ENCODE results near the gene EPAS1.

The EPAS1 gene

GRCh38 chr2:46296840-46297545 lies at the start of gene EPAS1:
Gene EPAS1 (plus strand): TSS chr2:46297407. CDS start chr2:46297912, 505 bp downstream.
- H3K27me3 ChIP-seq (ENCODE audit: control insufficient read depth, insufficient read depth, low read length): peaks cover 90% of the 10 kb centered on the region
- no peak within 1 kb of the TSS for H3K27ac ChIP-seq (ENCODE audit: low read depth, low read length)
- peaks cover 23% of the 10 kb centered on the region for H3K4me1 ChIP-seq (ENCODE audit: control insufficient read depth, insufficient read depth, low read length)
- H3K9me3 ChIP-seq (ENCODE audit: control insufficient read depth, insufficient read depth, low read depth, low read length): no peaks in the 10 kb centered on the region
- no peaks in the 10 kb centered on the region for H3K36me3 ChIP-seq (ENCODE audit: control insufficient read depth, insufficient read depth, low read length)
- peak within 1 kb of the TSS; percentile 0 for H3K9ac ChIP-seq (ENCODE audit: low read length)
- H3K4me3 ChIP-seq (ENCODE audit: low read depth, low read length): peak within 1 kb of the TSS; percentile 79

- Histone ChIP-seq H3K36me3 (ENCODE audit: control insufficient read depth, insufficient read depth, low read length) (no peaks in the 10 kb centered on the region), H3K9me3 (ENCODE audit: control insufficient read depth, insufficient read depth, low read depth, low read length) (peaks cover 5% of the 10 kb centered on the region; the same call in 1 of the 2 replicates), H3K9ac (ENCODE audit: low read length) (no peak overlapping the region), H3K27me3 (ENCODE audit: control insufficient read depth, insufficient read depth, low read length) (no peaks in the 10 kb centered on the region), H3K4me1 (ENCODE audit: control insufficient read depth, insufficient read depth, low read length) (peaks cover under 1% of the 10 kb centered on the region; the same call in 1 of the 2 replicates), H3K4me3 (ENCODE audit: low read depth, low read length) (no peak overlapping the region), H3K27ac (ENCODE audit: low read depth, low read length) (no peak overlapping the region)
These were observed 49.0 kb upstream of the EPAS1 start for GRCh38 chr2:46248171-46248570.

- Histone ChIP-seq H3K36me3 (ENCODE audit: control insufficient read depth, insufficient read depth, low read length) (no peaks in the 10 kb centered on the region), H3K4me3 (ENCODE audit: low read depth, low read length) (no peak overlapping the region), H3K4me1 (ENCODE audit: control insufficient read depth, insufficient read depth, low read length) (peaks cover 4% of the 10 kb centered on the region; the same call in 1 of the 2 replicates), H3K27ac (ENCODE audit: low read depth, low read length) (no peak overlapping the region), H3K9me3 (ENCODE audit: control insufficient read depth, insufficient read depth, low read depth, low read length) (peaks cover 5% of the 10 kb centered on the region; the same call in 1 of the 2 replicates), H3K27me3 (ENCODE audit: control insufficient read depth, insufficient read depth, low read length) (no peaks in the 10 kb centered on the region), H3K9ac (ENCODE audit: low read length) (no peak overlapping the region)
These were observed 47.6 kb upstream of the EPAS1 start for GRCh38 chr2:46249654-46250053.

- peaks cover 4% of the 10 kb centered on the region; the same call in 1 of the 2 replicates for H3K4me1 ChIP-seq (ENCODE audit: control insufficient read depth, insufficient read depth, low read length)
- no peak overlapping the region for H3K4me3 ChIP-seq (ENCODE audit: low read depth, low read length)
- no peaks in the 10 kb centered on the region for H3K27me3 ChIP-seq (ENCODE audit: control insufficient read depth, insufficient read depth, low read length)
- no peaks in the 10 kb centered on the region for H3K9me3 ChIP-seq (ENCODE audit: control insufficient read depth, insufficient read depth, low read depth, low read length)
- no peak overlapping the region for H3K27ac ChIP-seq (ENCODE audit: low read depth, low read length)
- no peak overlapping the region for H3K9ac ChIP-seq (ENCODE audit: low read length)
- H3K36me3 ChIP-seq (ENCODE audit: control insufficient read depth, insufficient read depth, low read length): no peaks in the 10 kb centered on the region
These were observed 44.1 kb upstream of the EPAS1 start for GRCh38 chr2:46252891-46253659.

GRCh38 chr2:46254474-46254873 lies 42.7 kb upstream of the EPAS1 start:
- Histone ChIP-seq H3K9ac (ENCODE audit: low read length) (no peak overlapping the region), H3K27ac (ENCODE audit: low read depth, low read length) (no peak overlapping the region), H3K36me3 (ENCODE audit: control insufficient read depth, insufficient read depth, low read length) (no peaks in the 10 kb centered on the region), H3K9me3 (ENCODE audit: control insufficient read depth, insufficient read depth, low read depth, low read length) (0 out of 2 replicates have a peak, but pooled peaks cover 3% of the 10 kb centered on the region), H3K4me1 (ENCODE audit: control insufficient read depth, insufficient read depth, low read length) (peaks cover 4% of the 10 kb centered on the region; the same call in 1 of the 2 replicates), H3K27me3 (ENCODE audit: control insufficient read depth, insufficient read depth, low read length) (no peaks in the 10 kb centered on the region), H3K4me3 (ENCODE audit: low read depth, low read length) (no peak overlapping the region)

GRCh38 chr2:46256563-46257142 lies 40.6 kb upstream of the EPAS1 start:
- H3K9ac ChIP-seq (ENCODE audit: low read length): no peak overlapping the region
- no peak overlapping the region for H3K27ac ChIP-seq (ENCODE audit: low read depth, low read length)
- H3K4me1 ChIP-seq (ENCODE audit: control insufficient read depth, insufficient read depth, low read length): peaks cover 4% of the 10 kb centered on the region; the same call in 1 of the 2 replicates
- 0 out of 2 replicates have a peak, but pooled peaks cover 3% of the 10 kb centered on the region for H3K9me3 ChIP-seq (ENCODE audit: control insufficient read depth, insufficient read depth, low read depth, low read length)
- H3K36me3 ChIP-seq (ENCODE audit: control insufficient read depth, insufficient read depth, low read length): no peaks in the 10 kb centered on the region
- no peak overlapping the region for H3K4me3 ChIP-seq (ENCODE audit: low read depth, low read length)
- H3K27me3 ChIP-seq (ENCODE audit: control insufficient read depth, insufficient read depth, low read length): no peaks in the 10 kb centered on the region

GRCh38 chr2:46257476-46257875 lies 39.7 kb upstream of the EPAS1 start:
- H3K9ac ChIP-seq (ENCODE audit: low read length): no peak overlapping the region
- H3K36me3 ChIP-seq (ENCODE audit: control insufficient read depth, insufficient read depth, low read length): no peaks in the 10 kb centered on the region
- 0 out of 2 replicates have a peak, but pooled peaks cover 3% of the 10 kb centered on the region for H3K9me3 ChIP-seq (ENCODE audit: control insufficient read depth, insufficient read depth, low read depth, low read length)
- H3K27ac ChIP-seq (ENCODE audit: low read depth, low read length): no peak overlapping the region
- peaks cover 4% of the 10 kb centered on the region; the same call in 1 of the 2 replicates for H3K4me1 ChIP-seq (ENCODE audit: control insufficient read depth, insufficient read depth, low read length)
- no peaks in the 10 kb centered on the region for H3K27me3 ChIP-seq (ENCODE audit: control insufficient read depth, insufficient read depth, low read length)
- H3K4me3 ChIP-seq (ENCODE audit: low read depth, low read length): no peak overlapping the region

GRCh38 chr2:46257980-46258379 lies 39.2 kb upstream of the EPAS1 start:
- Histone ChIP-seq H3K4me3 (ENCODE audit: low read depth, low read length) (no peak overlapping the region), H3K27ac (ENCODE audit: low read depth, low read length) (no peak overlapping the region), H3K27me3 (ENCODE audit: control insufficient read depth, insufficient read depth, low read length) (no peaks in the 10 kb centered on the region), H3K9ac (ENCODE audit: low read length) (no peak overlapping the region), H3K36me3 (ENCODE audit: control insufficient read depth, insufficient read depth, low read length) (no peaks in the 10 kb centered on the region), H3K4me1 (ENCODE audit: control insufficient read depth, insufficient read depth, low read length) (peaks cover 4% of the 10 kb centered on the region; the same call in 1 of the 2 replicates), H3K9me3 (ENCODE audit: control insufficient read depth, insufficient read depth, low read depth, low read length) (0 out of 2 replicates have a peak, but pooled peaks cover 3% of the 10 kb centered on the region)

- 0 out of 2 replicates have a peak, but pooled peaks cover 3% of the 10 kb centered on the region for H3K9me3 ChIP-seq (ENCODE audit: control insufficient read depth, insufficient read depth, low read depth, low read length)
- H3K27ac ChIP-seq (ENCODE audit: low read depth, low read length): no peak overlapping the region
- no peak overlapping the region for H3K9ac ChIP-seq (ENCODE audit: low read length)
- H3K4me1 ChIP-seq (ENCODE audit: control insufficient read depth, insufficient read depth, low read length): no peaks in the 10 kb centered on the region
- no peaks in the 10 kb centered on the region for H3K36me3 ChIP-seq (ENCODE audit: control insufficient read depth, insufficient read depth, low read length)
- H3K27me3 ChIP-seq (ENCODE audit: control insufficient read depth, insufficient read depth, low read length): no peaks in the 10 kb centered on the region
- no peak overlapping the region for H3K4me3 ChIP-seq (ENCODE audit: low read depth, low read length)
These were observed 38.0 kb upstream of the EPAS1 start for GRCh38 chr2:46258937-46259776.

GRCh38 chr2:46259777-46260168 lies 37.4 kb upstream of the EPAS1 start:
- Histone ChIP-seq H3K27ac (ENCODE audit: low read depth, low read length) (no peak overlapping the region), H3K4me3 (ENCODE audit: low read depth, low read length) (no peak overlapping the region)

More at GRCh38 chr2:46259777-46260168, 37.4 kb upstream of the EPAS1 start:
- H3K4me1 ChIP-seq (ENCODE audit: control insufficient read depth, insufficient read depth, low read length): no peaks in the 10 kb centered on the region
- H3K27me3 ChIP-seq (ENCODE audit: control insufficient read depth, insufficient read depth, low read length): no peaks in the 10 kb centered on the region
- H3K9me3 ChIP-seq (ENCODE audit: control insufficient read depth, insufficient read depth, low read depth, low read length): 0 out of 2 replicates have a peak, but pooled peaks cover 3% of the 10 kb centered on the region
- H3K36me3 ChIP-seq (ENCODE audit: control insufficient read depth, insufficient read depth, low read length): no peaks in the 10 kb centered on the region
- no peak overlapping the region for H3K9ac ChIP-seq (ENCODE audit: low read length)
